SU-DHL-6 (cell line): ENCODE measurements around the gene ZC3H18.

ENCODE experiments used
- H2AFZ ChIP-seq: fragments of 200-600 bp; sonication (generic); 2 replicates; pipeline ENCODE4 v1.6.1; 2014; ENCODE audit warnings: low read depth, mild to moderate bottlenecking, moderate library complexity, mixed read lengths, antibody characterized with exemption, low read length; ENCODE audit not compliant: severe bottlenecking
- H3F3A ChIP-seq: fragments of 200-600 bp; shearing (Covaris generic); 2 replicates; pipeline ENCODE4 v1.6.0; 2016; ENCODE audit warnings: antibody characterized with exemption, mild to moderate bottlenecking; ENCODE audit not compliant: insufficient read depth
- H3K27ac ChIP-seq: fragments of 200-600 bp; sonication (generic); 2 replicates; pipeline ENCODE4 v1.5.1; 2016; ENCODE audit warnings: low read depth, mild to moderate bottlenecking, low read length, moderate library complexity, mixed read lengths
- H3K27me3 ChIP-seq: fragments of 200-600 bp; sonication (generic), shearing (Covaris generic); 2 replicates; pipeline ENCODE4 v1.6.0; 2014; ENCODE audit warnings: mild to moderate bottlenecking, low read length
- H3K36me3 ChIP-seq: fragments of 200-600 bp; sonication (generic); 2 replicates; pipeline ENCODE4 v1.6.1; 2014; ENCODE audit warnings: mild to moderate bottlenecking, low read length, mixed read lengths
- H3K4me2 ChIP-seq: fragments of 300-600, 200-600 bp; shearing (Covaris generic), sonication (generic); 2 replicates; pipeline ENCODE4 v1.6.0; 2014; ENCODE audit warnings: low read length, low read depth, mild to moderate bottlenecking; ENCODE audit not compliant: poor library complexity, severe bottlenecking
- H3K4me3 ChIP-seq: fragments of 200-600 bp; sonication (generic); 2 replicates; pipeline ENCODE4 v1.5.1; 2014; ENCODE audit warnings: antibody characterized with exemption, low read length, mild to moderate bottlenecking, mixed read lengths; ENCODE audit not compliant: insufficient read depth, poor library complexity, severe bottlenecking
- H3K79me2 ChIP-seq: fragments of 200-600 bp; sonication (generic); 2 replicates; pipeline ENCODE4 v1.6.1; 2014; ENCODE audit warnings: mild to moderate bottlenecking, low read length, moderate library complexity; ENCODE audit not compliant: insufficient read depth
- H3K9ac ChIP-seq: fragments of 200-600 bp; sonication (generic); 2 replicates; pipeline ENCODE4 v1.7.0; 2014; ENCODE audit warnings: mild to moderate bottlenecking, low read length
- H3K9me2 ChIP-seq: fragments of 200-600 bp; sonication (generic); replicated peaks from 2 replicates; pipeline ENCODE4 v1.6.1; 2014; ENCODE audit warnings: low read length; ENCODE audit not compliant: insufficient read depth
- H3K9me3 ChIP-seq: fragments of 200-600 bp; sonication (generic); 2 replicates; pipeline ENCODE4 v1.6.1; 2014; ENCODE audit warnings: low read length, mixed read lengths; ENCODE audit not compliant: insufficient read depth
- H4K20me1 ChIP-seq: fragments of 200-600 bp; sonication (generic); 2 replicates; pipeline ENCODE4 v1.6.1; 2014; ENCODE audit warnings: low read depth, mild to moderate bottlenecking, antibody characterized with exemption, low read length, moderate library complexity, mixed read lengths
- CTCF ChIP-seq: fragments of 200-600 bp; sonication (generic); IDR thresholded peaks from one replicate; pipeline ENCODE4 v1.5.1; 2017; ENCODE audit warnings: antibody characterized with exemption, mild to moderate bottlenecking, low read length, moderate library complexity; ENCODE audit not compliant: insufficient read depth, poor library complexity, severe bottlenecking
- EZH2phosphoT487 ChIP-seq: fragments of 200-600 bp; sonication (generic), shearing (Covaris generic); conservative IDR thresholded peaks from 2 replicates; pipeline ENCODE4 v1.6.1; 2018; ENCODE audit warnings: mild to moderate bottlenecking, antibody characterized with exemption, low read length, moderate library complexity, mixed read lengths

ZC3H18 gene

GRCh38 chr16:88657371-88657770, 87.2 kb downstream of the ZC3H18 start:
- peaks cover 11% of the 10 kb centered on the region for H3F3A ChIP-seq
- H3K9ac ChIP-seq, result no peak overlapping the region
- H2AFZ ChIP-seq, result no peak overlapping the region
- H3K27me3 ChIP-seq, result no peaks in the 10 kb centered on the region
- 0 out of 2 replicates have a peak, but pooled peaks cover 2% of the 10 kb centered on the region for H4K20me1 ChIP-seq
- H3K79me2 ChIP-seq, result peaks cover 32% of the 10 kb centered on the region
- no peaks in the 10 kb centered on the region for H3K9me2 ChIP-seq
- no peak overlapping the region for H3K27ac ChIP-seq
- H3K4me3 ChIP-seq, result no peak overlapping the region
- TF ChIP-seq CTCF, result no peak
- TF ChIP-seq EZH2phosphoT487, result no peak
- H3K9me3 ChIP-seq, result no peaks in the 10 kb centered on the region
- H3K4me2 ChIP-seq, result no peak overlapping the region
- no peaks in the 10 kb centered on the region for H3K36me3 ChIP-seq

- Histone ChIP-seq H3K9me2 (no peaks in the 10 kb centered on the region), H3K27me3 (no peaks in the 10 kb centered on the region), H3K9me3 (no peaks in the 10 kb centered on the region), H3K4me3 (no peak overlapping the region), H3K27ac (no peak overlapping the region), H2AFZ (no peak overlapping the region), H3K9ac (no peak overlapping the region), H3K79me2 (peaks cover 36% of the 10 kb centered on the region), H3K4me2 (no peak overlapping the region), H4K20me1 (0 out of 2 replicates have a peak, but pooled peaks cover 2% of the 10 kb centered on the region), H3F3A (peaks cover 11% of the 10 kb centered on the region), H3K36me3 (no peaks in the 10 kb centered on the region)
- TF ChIP-seq CTCF, result no peak
- no peak for TF ChIP-seq EZH2phosphoT487
Observed at GRCh38 chr16:88658714-88659113, 88.5 kb downstream of the ZC3H18 start.

- Histone ChIP-seq H3K27ac (no peak overlapping the region), H3K79me2 (peaks cover 36% of the 10 kb centered on the region), H3F3A (peaks cover 11% of the 10 kb centered on the region), H3K36me3 (no peaks in the 10 kb centered on the region), H3K9me2 (no peaks in the 10 kb centered on the region), H3K4me3 (no peak overlapping the region), H3K9me3 (no peaks in the 10 kb centered on the region), H3K4me2 (no peak overlapping the region), H3K27me3 (no peaks in the 10 kb centered on the region), H3K9ac (no peak overlapping the region), H2AFZ (no peak overlapping the region), H4K20me1 (0 out of 2 replicates have a peak, but pooled peaks cover 2% of the 10 kb centered on the region)
- TF ChIP-seq CTCF (no peak), EZH2phosphoT487 (no peak)
Observed at GRCh38 chr16:88659160-88659559, 89.0 kb downstream of the ZC3H18 start.
